GM12891 (cell line): Measurements from ENCODE around the gene ZBTB20.
A peak's percentile ranks its signal among the peaks of the same experiment; 100 is the strongest.

Experiments used
- DNase-seq: peaks from one replicate; pipeline ENCODE4 v3.0.0; 2011; ENCODE audit warnings: low spot score; ENCODE audit not compliant: insufficient read length
- FAIRE-seq: peaks from 2 replicates; lab custom pipeline; 2011; peaks lifted over from hg19 to GRCh38; lab: Jason Lieb, UNC
- PAX5 ChIP-seq: IDR thresholded peaks from 2 replicates; pipeline ENCODE4 v1.6.1; 2011; ENCODE audit warnings: low read length, moderate library complexity, mild to moderate bottlenecking; ENCODE audit not compliant: insufficient read depth, severe bottlenecking
- POLR2A ChIP-seq: IDR thresholded peaks from 2 replicates; pipeline ENCODE4 v1.6.1; 2011; ENCODE audit warnings: low read depth, low read length, control low read depth
- POLR2AphosphoS5 ChIP-seq: IDR thresholded peaks from 2 replicates; pipeline ENCODE4 v1.6.1; 2011; ENCODE audit warnings: low read depth, low read length, control low read depth
- POU2F2 ChIP-seq: IDR thresholded peaks from 2 replicates; pipeline ENCODE4 v1.6.1; 2011; ENCODE audit warnings: low read depth, mild to moderate bottlenecking, control low read depth, low read length, moderate library complexity
- SPI1 ChIP-seq: IDR thresholded peaks from 2 replicates; pipeline ENCODE4 v1.6.1; 2011; ENCODE audit warnings: low read depth, low read length, control low read depth
- TAF1 ChIP-seq: IDR thresholded peaks from 2 replicates; pipeline ENCODE4 v1.6.1; 2011; ENCODE audit warnings: low read depth, low read length, control low read depth

Gene ZBTB20

GRCh38 chr3:114623420-114624046, 523.6 kb downstream of the ZBTB20 start:
- no peak for FAIRE-seq
- TF ChIP-seq PAX5 (no peak), SPI1 (peak; percentile 70)
- DNase-seq = no peak

- TF ChIP-seq POU2F2 (no peak), PAX5 (no peak), POLR2A (no peak), TAF1 (no peak), SPI1 (no peak), POLR2AphosphoS5 (no peak)
- no peak for DNase-seq
- no peak for FAIRE-seq
Observed at GRCh38 chr3:114622001-114622400, 525.1 kb downstream of the ZBTB20 start.

- DNase-seq (no peak), FAIRE-seq (no peak)
- TF ChIP-seq PAX5 = no peak
- no peak for TF ChIP-seq POU2F2
- TF ChIP-seq SPI1 = no peak
- no peak for TF ChIP-seq POLR2A
Observed at GRCh38 chr3:114619771-114620170, 527.3 kb downstream of the ZBTB20 start.

GRCh38 chr3:114615523-114616085, 531.5 kb downstream of the ZBTB20 start:
- no peak for TF ChIP-seq POU2F2
- no peak for TF ChIP-seq POLR2AphosphoS5
- no peak for TF ChIP-seq SPI1
- TF ChIP-seq PAX5 = no peak
- FAIRE-seq = no peak
- DNase-seq = no peak

GRCh38 chr3:114609973-114610630, 537.0 kb downstream of the ZBTB20 start:
- TF ChIP-seq SPI1 (no peak), TAF1 (no peak), POLR2AphosphoS5 (no peak), PAX5 (no peak), POU2F2 (no peak), POLR2A (no peak)
- FAIRE-seq (no peak), DNase-seq (no peak)

GRCh38 chr3:114608293-114608692, 538.8 kb downstream of the ZBTB20 start:
- FAIRE-seq (no peak), DNase-seq (no peak)
- no peak for TF ChIP-seq SPI1
- no peak for TF ChIP-seq POU2F2
- no peak for TF ChIP-seq PAX5
- no peak for TF ChIP-seq POLR2A
- TF ChIP-seq POLR2AphosphoS5 = no peak
- no peak for TF ChIP-seq TAF1

- TF ChIP-seq POLR2AphosphoS5 = no peak
- no peak for TF ChIP-seq PAX5
- TF ChIP-seq SPI1 = no peak
- no peak for TF ChIP-seq POU2F2
- TF ChIP-seq POLR2A = no peak
- no peak for TF ChIP-seq TAF1
- no peak for DNase-seq
- FAIRE-seq = no peak
Observed at GRCh38 chr3:114606336-114606735, 540.8 kb downstream of the ZBTB20 start.

GRCh38 chr3:114600571-114600970, 546.5 kb downstream of the ZBTB20 start:
- no peak for FAIRE-seq
- TF ChIP-seq SPI1 (no peak), TAF1 (no peak), POLR2AphosphoS5 (no peak)
- DNase-seq = no peak

- FAIRE-seq = no peak
- no peak for DNase-seq
- TF ChIP-seq TAF1 (no peak), POU2F2 (no peak), POLR2AphosphoS5 (no peak), PAX5 (no peak), POLR2A (no peak), SPI1 (no peak)
Observed at GRCh38 chr3:114597871-114598270, 549.2 kb downstream of the ZBTB20 start.

GRCh38 chr3:114597012-114597411, 550.1 kb downstream of the ZBTB20 start:
- no peak for DNase-seq
- TF ChIP-seq SPI1 = no peak
- TF ChIP-seq PAX5 = no peak
- TF ChIP-seq POLR2AphosphoS5 = no peak
- no peak for TF ChIP-seq POLR2A
- no peak for TF ChIP-seq TAF1
- FAIRE-seq = no peak
